AG09319 (cell line): Measurements from ENCODE around the gene SLC6A13.

ENCODE experiments used
- DNase-seq: peaks from one replicate; pipeline ENCODE4 v3.0.0-alpha.2; 2010; ENCODE audit warnings: low read depth; ENCODE audit errors: extremely low read depth
- TF ChIP-seq, protein P1 (sequence below): IDR thresholded peaks from 2 replicates; pipeline ENCODE4 v1.5.1; 2011; ENCODE audit warnings: low read depth, mild to moderate bottlenecking, inconsistent platforms, low read length, moderate library complexity

SLC6A13 gene

DNA sequence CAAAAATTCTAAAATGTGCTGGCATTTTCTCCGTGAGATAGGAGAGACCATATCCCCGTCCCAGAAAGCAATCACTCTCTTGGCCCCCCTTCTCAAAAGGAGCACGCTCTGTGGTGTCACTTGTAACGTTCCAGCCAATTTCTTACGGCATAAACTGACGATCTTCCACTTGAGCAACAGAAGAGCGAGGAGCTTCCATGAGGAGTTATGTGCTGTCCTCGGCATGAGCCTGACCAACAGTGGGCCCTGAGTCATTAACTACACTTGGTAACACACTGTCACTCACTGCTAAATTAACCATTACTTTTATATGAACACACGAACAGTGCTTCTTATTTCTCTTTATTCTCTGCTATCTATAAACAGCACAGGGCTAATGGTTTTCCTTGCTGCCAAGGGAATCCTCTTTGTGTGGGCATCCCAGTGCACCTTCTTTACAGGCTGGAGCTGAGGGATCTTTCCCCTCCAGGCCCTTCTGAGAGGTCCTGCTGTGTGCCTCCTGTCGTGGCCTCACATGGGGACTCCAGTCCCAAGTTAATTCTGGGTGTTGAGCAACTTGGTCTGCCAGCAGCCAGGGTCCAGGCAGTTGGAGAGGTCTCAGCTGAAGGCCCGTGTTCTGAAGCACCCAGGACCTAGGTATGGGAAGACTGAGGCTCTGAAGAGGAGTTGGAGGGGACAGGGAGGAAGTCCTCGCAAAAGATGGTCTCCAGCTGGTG lies 9.4 kb downstream of the SLC6A13 start:
- DNase-seq: no peak
- TF ChIP-seq, protein P1, sequence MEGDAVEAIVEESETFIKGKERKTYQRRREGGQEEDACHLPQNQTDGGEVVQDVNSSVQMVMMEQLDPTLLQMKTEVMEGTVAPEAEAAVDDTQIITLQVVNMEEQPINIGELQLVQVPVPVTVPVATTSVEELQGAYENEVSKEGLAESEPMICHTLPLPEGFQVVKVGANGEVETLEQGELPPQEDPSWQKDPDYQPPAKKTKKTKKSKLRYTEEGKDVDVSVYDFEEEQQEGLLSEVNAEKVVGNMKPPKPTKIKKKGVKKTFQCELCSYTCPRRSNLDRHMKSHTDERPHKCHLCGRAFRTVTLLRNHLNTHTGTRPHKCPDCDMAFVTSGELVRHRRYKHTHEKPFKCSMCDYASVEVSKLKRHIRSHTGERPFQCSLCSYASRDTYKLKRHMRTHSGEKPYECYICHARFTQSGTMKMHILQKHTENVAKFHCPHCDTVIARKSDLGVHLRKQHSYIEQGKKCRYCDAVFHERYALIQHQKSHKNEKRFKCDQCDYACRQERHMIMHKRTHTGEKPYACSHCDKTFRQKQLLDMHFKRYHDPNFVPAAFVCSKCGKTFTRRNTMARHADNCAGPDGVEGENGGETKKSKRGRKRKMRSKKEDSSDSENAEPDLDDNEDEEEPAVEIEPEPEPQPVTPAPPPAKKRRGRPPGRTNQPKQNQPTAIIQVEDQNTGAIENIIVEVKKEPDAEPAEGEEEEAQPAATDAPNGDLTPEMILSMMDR: no peak

DNA sequence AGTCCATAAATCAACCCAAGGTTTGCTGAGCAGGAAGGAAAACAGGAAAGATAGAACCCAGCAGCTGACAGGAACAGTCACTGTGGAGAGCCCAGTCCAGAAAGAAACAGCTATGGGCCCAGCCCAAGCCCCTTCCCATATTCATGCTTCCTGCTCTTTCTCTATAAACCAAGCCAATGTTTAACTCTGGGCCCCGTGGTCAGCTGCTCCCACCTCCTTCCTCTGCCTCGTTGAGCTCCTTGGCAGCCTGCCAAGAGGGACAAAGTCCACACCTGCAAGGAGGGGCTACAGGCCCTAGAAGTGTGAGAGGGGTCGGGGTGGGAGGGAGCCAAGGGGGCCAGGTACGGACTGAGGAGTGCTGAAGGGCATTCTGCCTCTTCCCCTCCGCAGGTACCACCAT lies 10.0 kb downstream of the SLC6A13 start:
- DNase-seq: no peak
- TF ChIP-seq, protein P1: no peak

DNA sequence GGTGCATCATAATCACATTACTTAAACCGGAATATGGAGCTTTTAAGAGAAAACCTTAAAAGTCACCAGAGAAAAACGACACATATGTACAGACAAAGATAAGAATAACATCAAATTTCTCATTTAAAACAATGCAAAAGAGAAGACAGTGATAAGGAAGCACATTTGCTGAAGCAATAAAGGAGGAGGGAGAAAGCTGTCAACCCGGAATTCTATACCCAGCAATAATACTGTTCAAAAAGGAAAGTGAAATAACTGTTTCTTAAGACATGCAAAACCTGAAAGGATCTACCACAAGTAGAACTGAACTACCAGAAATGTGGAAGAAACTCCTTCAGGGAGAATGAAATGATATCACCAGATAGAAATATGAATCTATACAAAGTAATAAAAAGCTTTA lies 15.4 kb downstream of the SLC6A13 start:
- TF ChIP-seq, protein P1: no peak
- no peak for DNase-seq

- DNase-seq: no peak
Observed at GRCh38 chr12:243381-243780, 19.3 kb downstream of the SLC6A13 start.

DNA sequence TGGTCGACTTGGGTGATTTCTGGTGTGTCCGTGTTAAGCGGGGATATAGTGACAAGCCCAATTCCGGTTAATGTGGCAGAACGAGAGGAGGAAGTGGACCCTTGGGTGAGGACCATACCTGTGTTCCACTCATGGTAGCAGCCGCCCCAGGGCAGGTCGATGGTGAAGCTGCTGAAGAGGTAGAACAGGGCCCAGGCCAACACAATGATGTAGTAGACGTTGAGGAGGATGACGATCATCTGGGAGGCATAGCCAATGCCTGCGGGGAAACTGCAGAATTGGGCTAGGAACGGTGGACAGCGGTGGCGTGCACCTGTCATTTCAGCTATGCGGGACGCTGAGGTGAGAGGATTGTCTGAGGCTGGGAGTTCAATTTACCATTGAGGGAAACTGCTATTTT lies 20.1 kb downstream of the SLC6A13 start:
- DNase-seq: no peak
- TF ChIP-seq, protein P1: no peak

More at GRCh38 chr12:243381-243780, 19.3 kb downstream of the SLC6A13 start:
- TF ChIP-seq, protein P1: no peak

- TF ChIP-seq, protein P1: no peak
- DNase-seq: no peak
Observed at GRCh38 chr12:241266-241665, 21.4 kb downstream of the SLC6A13 start.

- DNase-seq: no peak
- TF ChIP-seq, protein P1: no peak
Observed at GRCh38 chr12:240566-240965, 22.1 kb downstream of the SLC6A13 start.
